OCI-M2 (cell line): ENCODE data around the gene KMT2E.
A peak's percentile ranks its signal among the peaks of the same experiment; 100 is the strongest.

Experiments used
- DNase-seq: peaks from one replicate; lab custom pipeline; 2025; ENCODE audit not compliant: unreplicated experiment; lab: John Stamatoyannopoulos, UW

Gene KMT2E

GRCh38 chr7:105009667-105010503, 4.1 kb upstream of the KMT2E start:
- no peak for DNase-seq

- DNase-seq: no peak
Measured at GRCh38 chr7:105010504-105011130, 3.4 kb upstream of the KMT2E start.

- DNase-seq: no peak
Measured at GRCh38 chr7:105011141-105011830, 2.7 kb upstream of the KMT2E start.

GRCh38 chr7:105011831-105012502, 2.0 kb upstream of the KMT2E start:
- no peak for DNase-seq

- peak; percentile 44 for DNase-seq
Measured at GRCh38 chr7:105012503-105013220, 1.3 kb upstream of the KMT2E start.

- DNase-seq: no peak
Measured at GRCh38 chr7:105013221-105013815, 687 bp upstream of the KMT2E start.

GRCh38 chr7:105014693-105015389, 836 bp downstream of the KMT2E start:
- DNase-seq: no peak

- DNase-seq: no peak
Measured at GRCh38 chr7:105015390-105015965, 1.5 kb downstream of the KMT2E start.

- DNase-seq: no peak
Measured at GRCh38 chr7:105016068-105016708, 2.2 kb downstream of the KMT2E start.

GRCh38 chr7:105016709-105017656, 3.0 kb downstream of the KMT2E start:
- no peak for DNase-seq

- DNase-seq: no peak
Measured at GRCh38 chr7:105017657-105018365, 3.8 kb downstream of the KMT2E start.

- DNase-seq: no peak
Measured at GRCh38 chr7:105019269-105019668, 5.3 kb downstream of the KMT2E start.

GRCh38 chr7:105020926-105021325, 6.9 kb downstream of the KMT2E start:
- DNase-seq: no peak

- DNase-seq: no peak
Measured at GRCh38 chr7:105021352-105021751, 7.3 kb downstream of the KMT2E start.

GRCh38 chr7:105021967-105022366, 8.0 kb downstream of the KMT2E start:
- no peak for DNase-seq

GRCh38 chr7:105022458-105022857, 8.5 kb downstream of the KMT2E start:
- no peak for DNase-seq

- DNase-seq: no peak
Measured at GRCh38 chr7:105024734-105025133, 10.7 kb downstream of the KMT2E start.
